Heart left ventricle (tissue), 13 donors: Measurements from ENCODE around the gene RPS15.

ENCODE experiments used
- POLR2A ChIP-seq, 2 donors: fragments of 450-650 bp; IDR thresholded peaks; one replicate each; pipeline ENCODE4 v1.6.1; 2017; ENCODE audit warnings: antibody characterized with exemption in 2 of 2, mild to moderate bottlenecking in 2 of 2, moderate library complexity in 2 of 2
- TF ChIP-seq, protein P1 (sequence below), 12 donors: fragments of 200-600 bp; sonication (generic) in 4 of 12; IDR thresholded peaks; one replicate each; pipeline versions ENCODE4 v1.5.0 to v1.8.0; 2018 to 2022; ENCODE audit warnings: antibody characterized with exemption in 12 of 12, mild to moderate bottlenecking in 5 of 12
- donor health status: ischemic (EF 13 %, LVEDD 7.1; RV severe dilation, severe dysfunction).
- donor health status: DM: no; HTN: yes; CAD: no.
- donor health status: DM: no; HTN: no; CAD: no.
- donor health status: ischemic (EF 25% LVEDD 6.9; RV normal size, moderate dysfunction).
- donor health status: ischemic (EF 25% LVEDD 5.7; RV mildly dilated, moderate dysfunction).
- donor health status: ischemic (EF 35%, LVEDD 5.7; RV mildly dilated, moderate dysfunction).
- donor health status: nonischemic (EF 11% LVEDD 7.7; RV severe dilation, severe dysfunction).
- donor health status: DM: yes; HTN: yes; CAD: no.
- donor health status: PGD.
- donor health status: ischemic (EF 29% LVEDD 5.4; RV normal size, mild dysfunction).
- donor health status: nonischemic (EF 23%, LVEDD 6.1; RV moderate dilation, normal function).

DNA sequence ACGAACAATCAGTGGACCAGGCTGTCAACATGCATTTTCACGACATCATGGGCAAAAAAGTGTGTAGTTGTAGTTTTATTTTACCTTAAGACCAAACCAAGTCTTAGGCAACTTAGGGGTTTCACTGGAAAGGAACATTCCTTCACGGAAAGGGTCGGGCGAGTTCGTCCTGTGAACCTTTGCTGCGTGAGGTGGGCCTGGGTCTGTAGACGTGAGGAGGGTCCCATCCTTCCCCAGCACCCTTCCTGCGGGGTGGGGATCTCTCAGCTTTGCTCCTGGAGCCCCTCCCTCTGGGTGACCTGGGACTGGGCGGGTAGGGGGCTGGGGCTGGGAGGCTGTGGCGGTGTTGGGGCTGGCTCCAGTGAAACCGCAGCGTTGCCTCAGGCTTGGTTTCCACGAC is 12.3 kb upstream of the RPS15 start:
- TF ChIP-seq, protein P1, sequence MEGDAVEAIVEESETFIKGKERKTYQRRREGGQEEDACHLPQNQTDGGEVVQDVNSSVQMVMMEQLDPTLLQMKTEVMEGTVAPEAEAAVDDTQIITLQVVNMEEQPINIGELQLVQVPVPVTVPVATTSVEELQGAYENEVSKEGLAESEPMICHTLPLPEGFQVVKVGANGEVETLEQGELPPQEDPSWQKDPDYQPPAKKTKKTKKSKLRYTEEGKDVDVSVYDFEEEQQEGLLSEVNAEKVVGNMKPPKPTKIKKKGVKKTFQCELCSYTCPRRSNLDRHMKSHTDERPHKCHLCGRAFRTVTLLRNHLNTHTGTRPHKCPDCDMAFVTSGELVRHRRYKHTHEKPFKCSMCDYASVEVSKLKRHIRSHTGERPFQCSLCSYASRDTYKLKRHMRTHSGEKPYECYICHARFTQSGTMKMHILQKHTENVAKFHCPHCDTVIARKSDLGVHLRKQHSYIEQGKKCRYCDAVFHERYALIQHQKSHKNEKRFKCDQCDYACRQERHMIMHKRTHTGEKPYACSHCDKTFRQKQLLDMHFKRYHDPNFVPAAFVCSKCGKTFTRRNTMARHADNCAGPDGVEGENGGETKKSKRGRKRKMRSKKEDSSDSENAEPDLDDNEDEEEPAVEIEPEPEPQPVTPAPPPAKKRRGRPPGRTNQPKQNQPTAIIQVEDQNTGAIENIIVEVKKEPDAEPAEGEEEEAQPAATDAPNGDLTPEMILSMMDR (IDR thresholded peaks at IDR 0.05): no peak
- no peak for TF ChIP-seq POLR2A (IDR thresholded peaks at IDR 0.05)
